HEK293 (cell line): Measurements from ENCODE around the gene TCERG1L.

Experiments
- CTCF ChIP-seq: fragments of 450-650 bp; formaldehyde crosslinking; IDR thresholded peaks from 2 replicates; pipeline ENCODE4 v1.5.1; 2016; ENCODE audit warnings: missing biosample characterization, missing genetic modification characterization
- GLI4 ChIP-seq: fragments of 450-650 bp; formaldehyde crosslinking; IDR thresholded peaks from 2 replicates; pipeline ENCODE4 v1.5.1; 2016; ENCODE audit warnings: missing biosample characterization, missing genetic modification characterization
- REST ChIP-seq: fragments of 450-650 bp; formaldehyde crosslinking; IDR thresholded peaks from 2 replicates; pipeline ENCODE4 v1.5.1; 2016; ENCODE audit warnings: missing biosample characterization, missing genetic modification characterization
- SALL2 ChIP-seq: fragments of 450-650 bp; formaldehyde crosslinking; IDR thresholded peaks from 2 replicates; pipeline ENCODE4 v1.5.0; 2017; ENCODE audit warnings: missing biosample characterization, mild to moderate bottlenecking, missing genetic modification characterization, borderline replicate concordance
- ZBTB20 ChIP-seq: fragments of 450-650 bp; formaldehyde crosslinking; IDR thresholded peaks from 2 replicates; pipeline ENCODE4 v1.5.1; 2016; ENCODE audit warnings: missing biosample characterization, missing genetic modification characterization
- ZEB2 ChIP-seq: fragments of 450-650 bp; formaldehyde crosslinking; IDR thresholded peaks from 2 replicates; pipeline ENCODE4 v1.5.1; 2016; ENCODE audit warnings: missing biosample characterization, missing genetic modification characterization
- ZNF175 ChIP-seq: fragments of 450-650 bp; formaldehyde crosslinking; IDR thresholded peaks from 2 replicates; pipeline ENCODE4 v1.5.1; 2016; ENCODE audit warnings: missing biosample characterization, missing genetic modification characterization
- ZNF488 ChIP-seq: fragments of 450-650 bp; formaldehyde crosslinking; IDR thresholded peaks from 2 replicates; pipeline ENCODE4 v1.5.1; 2016; ENCODE audit warnings: missing biosample characterization, missing genetic modification characterization
- ZNF549 ChIP-seq: fragments of 450-650 bp; IDR thresholded peaks from 2 replicates; pipeline ENCODE4 v1.5.1; 2018; ENCODE audit warnings: missing biosample characterization, missing genetic modification characterization, mild to moderate bottlenecking, inconsistent platforms, moderate library complexity
- ZNF664 ChIP-seq: fragments of 450-650 bp; formaldehyde crosslinking; IDR thresholded peaks from 2 replicates; pipeline ENCODE4 v1.5.1; 2016; ENCODE audit warnings: missing biosample characterization, missing genetic modification characterization
- ZNF704 ChIP-seq: fragments of 450-650 bp; formaldehyde crosslinking; IDR thresholded peaks from 2 replicates; pipeline ENCODE4 v1.5.1; 2016; ENCODE audit warnings: missing biosample characterization, missing genetic modification characterization
- ZNF707 ChIP-seq: fragments of 450-650 bp; formaldehyde crosslinking; IDR thresholded peaks from 2 replicates; pipeline ENCODE4 v1.5.1; 2016; ENCODE audit warnings: missing biosample characterization, missing genetic modification characterization
- ZNF776 ChIP-seq: fragments of 450-650 bp; formaldehyde crosslinking; IDR thresholded peaks from 2 replicates; pipeline ENCODE4 v1.5.0; 2017; ENCODE audit warnings: missing biosample characterization, missing genetic modification characterization, borderline replicate concordance

- TF ChIP-seq ZNF704 (tag by site-specific recombination) (no peak), ZNF549 (no peak), CTCF (tag by site-specific recombination) (no peak), ZEB2 (tag by site-specific recombination) (no peak), SALL2 (no peak), GLI4 (tag by site-specific recombination) (no peak), ZBTB20 (tag by site-specific recombination) (no peak), REST (tag by site-specific recombination) (no peak), ZNF707 (tag by site-specific recombination) (no peak), ZNF664 (tag by site-specific recombination) (no peak), ZNF776 (tag by site-specific recombination) (no peak), ZNF488 (no peak), ZNF175 (tag by site-specific recombination) (no peak)
These were observed 166.7 kb downstream of the TCERG1L start for GRCh38 chr10:131144711-131145375.
